K562 (cell line): Measurements from ENCODE around the gene GPR176. TPM values are rescaled to one million over a fixed set of nuclear protein-coding genes. Genes with fewer than 3 reads are reported as not detected.

Source experiments
- ATAC-seq: fragments of 200-7000 bp; cut with Tn5 transposase; 3 replicates; pipeline ENCODE4 v1.9.1; 2020; ENCODE audit warnings: moderate library complexity
- BruUV-seq: library from RNA; stranded (reverse); fragments of 400-500 nt; replicated peaks from 2 replicates; lab custom pipeline; 2021; lab: Mats Ljungman, UMichigan
- CTCF ChIA-PET: fragments of 300-600 bp; formaldehyde crosslinking; extraction: SDS; loops from one replicate; lab custom pipeline; 2021; ENCODE audit warnings: low intra/inter-chr PET ratio; lab: Yijun Ruan, JAX
- POLR2A ChIA-PET: fragments of 300-600, 350-650 bp; sonication (Branson Sonifier 250); formaldehyde crosslinking; extraction: SDS; loops from one replicate; lab custom pipeline; 2021; ENCODE audit warnings: antibody characterized with exemption, inconsistent platforms; lab: Yijun Ruan, JAX
- DNase-seq, 4 experiments: peaks; one replicate each; pipeline versions ENCODE4 v3.0.0 to v3.0.0-alpha.2; 2011 to 2018; ENCODE audit warnings: low spot score in 3 of 4, mixed read lengths in 3 of 4; ENCODE audit errors: extremely low read depth in 1 of 4
- FAIRE-seq: peaks from 2 replicates; lab custom pipeline; 2011; peaks lifted over from hg19 to GRCh38; lab: Jason Lieb, UNC
- H2AFZ ChIP-seq: 2 replicates; pipeline ENCODE4 v1.6.0; 2011; ENCODE audit warnings: low read depth, low read length, control low read depth, inconsistent platforms
- H3K27ac ChIP-seq: fragments of 200-600 bp; 3 replicates; pipeline ENCODE4 v1.8.0; 2011; ENCODE audit warnings: low read depth, mild to moderate bottlenecking, control low read depth, inconsistent platforms, low read length, moderate library complexity, mixed read lengths; ENCODE audit errors: extremely low read depth
- H3K27me3 ChIP-seq, 2 experiments: fragments of 300-600 bp in 1 of 2; 2 replicates in 1 of 2; 3 replicates in 1 of 2; pipeline versions ENCODE4 v1.6.0 to v1.8.0; 2011; ENCODE audit warnings: inconsistent platforms in 2 of 2, low read length in 2 of 2, mild to moderate bottlenecking in 1 of 2, mixed read lengths in 1 of 2, moderate library complexity in 1 of 2; ENCODE audit not compliant: control insufficient read depth in 2 of 2, insufficient read depth in 2 of 2
- H3K36me3 ChIP-seq: fragments of 300-600 bp; 3 replicates; pipeline ENCODE4 v1.8.0; 2011; ENCODE audit warnings: mild to moderate bottlenecking, low read length, inconsistent platforms; ENCODE audit not compliant: control insufficient read depth, insufficient read depth
- H3K4me1 ChIP-seq, 2 experiments: fragments of 200-600 bp in 1 of 2; replicated peaks in 1 of 2; 2 replicates in 1 of 2; 3 replicates in 1 of 2; pipeline versions ENCODE4 v1.5.1 to v1.8.0; 2011; ENCODE audit warnings: inconsistent platforms in 2 of 2, low read length in 2 of 2, mild to moderate bottlenecking in 1 of 2, mixed read lengths in 1 of 2, moderate library complexity in 1 of 2; ENCODE audit not compliant: control insufficient read depth in 2 of 2, insufficient read depth in 2 of 2
- H3K4me2 ChIP-seq: 2 replicates; pipeline ENCODE4 v1.6.1; 2011; ENCODE audit warnings: low read length, control low read depth, inconsistent platforms, mixed read lengths; ENCODE audit not compliant: insufficient read depth
- H3K4me3 ChIP-seq: fragments of 200-600 bp; sonication (generic), shearing (Covaris generic); 2 replicates; pipeline ENCODE4 v1.5.1; 2016; ENCODE audit warnings: control low read depth, inconsistent platforms
- H3K79me2 ChIP-seq: fragments of 200-600 bp; 3 replicates; pipeline ENCODE4 v1.8.0; 2011; ENCODE audit warnings: low read length, inconsistent platforms; ENCODE audit not compliant: control insufficient read depth, insufficient read depth
- H3K9ac ChIP-seq, 2 experiments: 2 replicates each; pipeline versions ENCODE4 v1.6.0 to v1.6.1; 2011; ENCODE audit warnings: low read depth in 2 of 2, low read length in 2 of 2, control low read depth in 1 of 2, inconsistent platforms in 1 of 2, mild to moderate bottlenecking in 1 of 2, mixed read lengths in 1 of 2; ENCODE audit not compliant: insufficient read depth in 1 of 2
- H3K9me1 ChIP-seq: one replicate; pipeline ENCODE4 v1.6.0; 2011; ENCODE audit warnings: inconsistent platforms, mild to moderate bottlenecking, low read length, moderate library complexity; ENCODE audit not compliant: control insufficient read depth, insufficient read depth
- H3K9me3 ChIP-seq: replicated peaks from 2 replicates; pipeline ENCODE4 v1.5.1; 2011; ENCODE audit warnings: low read depth, low read length, inconsistent platforms; ENCODE audit not compliant: control insufficient read depth, insufficient read depth
- H4K20me1 ChIP-seq: replicated peaks from 2 replicates; pipeline ENCODE4 v1.6.1; 2011; ENCODE audit warnings: low read length, inconsistent platforms, mixed read lengths; ENCODE audit not compliant: control insufficient read depth, insufficient read depth
- CBFA2T3 ChIP-seq: fragments of 450-650 bp; IDR thresholded peaks from 2 replicates; pipeline ENCODE4 v1.6.1; 2017
- HIVEP1 ChIP-seq: fragments of 250-450 bp; sonication (Bioruptor Pico); IDR thresholded peaks from 2 replicates; pipeline ENCODE4 v1.4.0; 2020; ENCODE audit warnings: mild to moderate bottlenecking
- KDM1A ChIP-seq, 2 experiments: fragments of 450-650 bp; IDR thresholded peaks; 2 replicates each; pipeline ENCODE4 v1.6.1; 2016; ENCODE audit warnings: mild to moderate bottlenecking in 2 of 2
- LARP7 ChIP-seq: fragments of 450-650 bp; IDR thresholded peaks from 2 replicates; pipeline ENCODE4 v1.6.1; 2016
- MECOM ChIP-seq: fragments of 250-450 bp; sonication (Bioruptor Pico); IDR thresholded peaks from 2 replicates; pipeline ENCODE4 v1.8.0; 2022; ENCODE audit warnings: inconsistent platforms
- MTF1 ChIP-seq: fragments of 250-450 bp; sonication (Bioruptor Pico); IDR thresholded peaks from 2 replicates; pipeline ENCODE4 v1.9.0; 2021; ENCODE audit warnings: moderate library complexity, mild to moderate bottlenecking, inconsistent platforms, borderline replicate concordance
- NFE2L1 ChIP-seq: fragments of 450-650 bp; IDR thresholded peaks from 2 replicates; pipeline ENCODE4 v1.6.1; 2016; ENCODE audit warnings: missing genetic modification characterization, low read depth, mild to moderate bottlenecking, missing compliant biosample characterization, moderate library complexity, borderline replicate concordance
- POLR2H ChIP-seq: IDR thresholded peaks from 2 replicates; pipeline ENCODE4 v1.6.1; 2016; ENCODE audit warnings: missing genetic modification characterization, low read depth, mild to moderate bottlenecking, control low read depth, missing compliant biosample characterization, moderate library complexity
- SIN3A ChIP-seq, 2 experiments: fragments of 150-350 bp in 1 of 2; IDR thresholded peaks; 2 replicates each; pipeline ENCODE4 v1.6.1; 2011 to 2016; ENCODE audit warnings: borderline replicate concordance in 2 of 2, low read depth in 2 of 2, low read length in 2 of 2, mild to moderate bottlenecking in 2 of 2, moderate library complexity in 2 of 2; ENCODE audit not compliant: control insufficient read depth in 1 of 2
- SMAD2 ChIP-seq: fragments of 150-350 bp; IDR thresholded peaks from 2 replicates; pipeline ENCODE4 v1.6.1; 2014; ENCODE audit warnings: low read depth, mild to moderate bottlenecking, low read length
- SRSF9 ChIP-seq: fragments of 200-400 bp; formaldehyde crosslinking; IDR thresholded peaks from 2 replicates; pipeline ENCODE4 v1.6.1; 2017; ENCODE audit warnings: low read depth, low read length, borderline replicate concordance
- STAG1 ChIP-seq: sonication (generic); formaldehyde crosslinking; IDR thresholded peaks from 2 replicates; pipeline ENCODE4 v1.5.0; 2020; ENCODE audit warnings: missing genetic modification reagents, borderline replicate concordance
- TGIF2 ChIP-seq: sonication (generic); formaldehyde crosslinking; IDR thresholded peaks from 2 replicates; pipeline ENCODE4 v1.8.1; 2022; ENCODE audit warnings: mild to moderate bottlenecking, missing genetic modification reagents, moderate library complexity
- WHSC1 ChIP-seq: IDR thresholded peaks from one replicate; pipeline ENCODE4 v1.6.1; 2012; ENCODE audit warnings: low read length, control low read depth, inconsistent platforms
- ZNF583 ChIP-seq: fragments of 250-450 bp; sonication (Bioruptor Pico); IDR thresholded peaks from 2 replicates; pipeline ENCODE4 v1.4.0; 2020
- ZNF780A ChIP-seq: fragments of 250-450 bp; sonication (Bioruptor Pico); IDR thresholded peaks from 2 replicates; pipeline ENCODE4 v1.5.0; 2021; ENCODE audit warnings: mild to moderate bottlenecking
- ZSCAN29 ChIP-seq: fragments of 450-650 bp; IDR thresholded peaks from 2 replicates; pipeline ENCODE4 v1.6.1; 2017
- WGBS: fragments of 100-300 bp; shearing (Covaris generic); methylation state at CpG from one replicate; pipeline ENCODE4 v1.1.6; 2016; ENCODE audit warnings: low coverage, mixed read lengths; ENCODE audit not compliant: insufficient coverage; ENCODE audit errors: missing lambda C conversion rate; 5-methylcytosine and 5-hydroxymethylcytosine counted together
- in situ Hi-C: fragments of 300-500 bp; cut with MboI; formaldehyde crosslinking; loops from 4 replicates; pipeline ENCODE4 v1.15.0; 2018; ENCODE audit warnings: inconsistent platforms, mixed read lengths
- intact Hi-C: fragments of 100-400 bp; cut with micrococcal nuclease; formaldehyde crosslinking; loops from 2 replicates; pipeline ENCODE4 v1.14.2; 2022
- polyA plus RNA-seq, 8 experiments: library from polyadenylated mRNA; depleted of rRNA in 4 of 8; stranded (reverse) in 5 of 8; unstranded in 3 of 8; fragments of >200 nt; fragmentation: Nextera tagmentation in 2 of 8; fragmentation: Illumina TruSeq in 1 of 8; extraction: Ambion mirVana in 2 of 8; extraction: Trizol in 1 of 8; gene quantifications; 2 replicates each; pipeline versions ENCODE4 v1.2.1 to v1.2.3, GENCODE V29; 2011 to 2014; ENCODE audit warnings: inconsistent platforms in 1 of 8, missing spikeins in 1 of 8
- total RNA-seq, 7 experiments: library from RNA; depleted of rRNA in 6 of 7; stranded (reverse); fragments of >200 nt in 6 of 7; fragmentation: Illumina TruSeq in 2 of 7; extraction: Trizol in 2 of 7; gene quantifications; 2 replicates each; pipeline versions ENCODE4 v1.2.1 to v1.2.3, GENCODE V29; 2011 to 2021; ENCODE audit warnings: low replicate concordance in 1 of 7

GPR176 gene
- total and polyA plus RNA-seq, 9 of the 15 experiments (the other 6 are each of a cell fraction or from before 2014, with no cell fraction given) = 0.03 to 1.2 (median 0.76) TPM

DNA sequence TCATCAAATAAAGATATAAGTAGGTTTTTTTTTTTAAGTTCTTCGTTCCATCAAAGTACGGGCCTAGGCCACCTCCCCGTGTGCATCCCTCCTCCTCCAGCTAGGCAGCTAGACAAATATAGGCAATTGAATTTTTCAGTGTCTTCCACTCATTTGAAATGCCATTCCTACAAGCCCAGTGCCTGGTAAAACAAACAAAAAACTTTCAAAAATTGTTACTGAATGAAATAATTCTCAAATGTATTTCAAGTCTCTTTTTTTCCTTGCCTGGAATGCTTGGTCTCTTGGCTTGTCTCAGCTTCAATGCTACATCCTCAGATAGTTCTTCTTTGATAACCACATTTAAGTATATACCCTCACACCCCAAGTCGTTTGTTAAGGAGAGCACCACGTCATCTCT, 17.6 kb upstream of the GPR176 start:
- no peak overlapping the region for H3K4me2 ChIP-seq
- DNase-seq (no peak), FAIRE-seq (no peak), ATAC-seq (no peak)
- H3K27ac ChIP-seq = no peak overlapping the region
- no peaks in the 10 kb centered on the region for H3K27me3 ChIP-seq
- no TSS peak for BruUV-seq
- H3K9me3 ChIP-seq = no peaks in the 10 kb centered on the region
- 70% methylated on average over 5 of the region's 5 CpGs for WGBS
- CTCF ChIA-PET = no interaction called here
- no peaks in the 10 kb centered on the region for H4K20me1 ChIP-seq
- peaks cover 39% of the 10 kb centered on the region; the same call in 2 of the 3 replicates for H3K36me3 ChIP-seq
- in situ Hi-C loops (no loop called here), intact Hi-C loops (no loop called here)
- no peak overlapping the region for H3K4me3 ChIP-seq
- TF ChIP-seq WHSC1 = no peak
- TF ChIP-seq MECOM (CRISPR knock-in tag) = no peak
- TF ChIP-seq LARP7 = no peak
- POLR2A ChIA-PET = interaction anchor here (0.6 to 1.5 kb wide), 2 partner anchors 17 to 91 kb away, joined by 3 read pairs; no protein-coding TSS in a partner anchor
- peaks cover 31% of the 10 kb centered on the region for H3K79me2 ChIP-seq
- H2AFZ ChIP-seq = no peak overlapping the region
- H3K9me1 ChIP-seq = no peaks in the 10 kb centered on the region
- peaks cover 2 to 11% of the 10 kb centered on the region in 2 experiments; a peak in 4 of 5 replicates for H3K4me1 ChIP-seq
- no peak overlapping the region for H3K9ac ChIP-seq

- H3K9ac ChIP-seq = no peak overlapping the region
- DNase-seq (no peak), ATAC-seq (no peak), FAIRE-seq (no peak)
- intact Hi-C loops (no loop called here), in situ Hi-C loops (no loop called here)
- H3K4me2 ChIP-seq = no peak overlapping the region
- BruUV-seq = no TSS peak
- H4K20me1 ChIP-seq = no peaks in the 10 kb centered on the region
- peaks cover 31% of the 10 kb centered on the region for H3K79me2 ChIP-seq
- peaks cover 3 to 11% of the 10 kb centered on the region in 2 experiments; a peak in 4 of 5 replicates for H3K4me1 ChIP-seq
- H3K27me3 ChIP-seq = no peaks in the 10 kb centered on the region
- H3K36me3 ChIP-seq = peaks cover 31% of the 10 kb centered on the region; the same call in 2 of the 3 replicates
- WGBS = 79% methylated on average over 3 of the region's 3 CpGs
- TF ChIP-seq ZNF780A (CRISPR knock-in tag) (no peak), SIN3A (IDR thresholded peaks at IDR 0.05; ENCODE audit: borderline replicate concordance in 2 of 2, control insufficient read depth in 1 of 2, low read depth in 2 of 2, low read length in 2 of 2) (no peak), STAG1 (CRISPR knock-in tag) (no peak), CBFA2T3 (no peak), ZSCAN29 (no peak), SRSF9 (no peak), SMAD2 (no peak), KDM1A (IDR thresholded peaks at IDR 0.05) (no peak), TGIF2 (CRISPR knock-in tag) (no peak), ZNF583 (CRISPR knock-in tag) (no peak), HIVEP1 (no peak), MTF1 (no peak), POLR2H (tag) (no peak), NFE2L1 (tag) (no peak)
- no peak overlapping the region for H3K4me3 ChIP-seq
- no peak overlapping the region for H3K27ac ChIP-seq
- ChIA-PET CTCF (no interaction called here), POLR2A (interaction anchor here (0.8 to 1.4 kb wide), 2 partner anchors 9 to 11 kb away, joined by 3 read pairs; no protein-coding TSS in a partner anchor)
- no peaks in the 10 kb centered on the region for H3K9me1 ChIP-seq
- H2AFZ ChIP-seq = no peak overlapping the region
- H3K9me3 ChIP-seq = no peaks in the 10 kb centered on the region
Observed at GRCh38 chr15:39936681-39937080, 16.6 kb upstream of the GPR176 start.
